Measurements from ENCODE around the gene PRRG2. TPM values are rescaled to one million over a fixed set of nuclear protein-coding genes. Genes with fewer than 3 reads are reported as not detected.

The PRRG2 gene
- total and polyA plus RNA-seq, 2 of the 13 experiments (the other 11 are each of a cell fraction or from before 2014, with no cell fraction given): 0.66 to 0.82 TPM

- no peak for TF ChIP-seq STAT6 (CRISPR knock-in tag; IDR thresholded peaks at IDR 0.05; ENCODE audit: borderline replicate concordance)
- TF ChIP-seq HDAC2 (CRISPR knock-in tag; IDR thresholded peaks at IDR 0.05): no peak
- no peak for TF ChIP-seq ZNF780A (CRISPR knock-in tag; IDR thresholded peaks at IDR 0.05)
- TF ChIP-seq ZBTB49 (CRISPR knock-in tag; IDR thresholded peaks at IDR 0.05; ENCODE audit: borderline replicate concordance): no peak
- no peak for TF ChIP-seq TRAFD1 (CRISPR knock-in tag; IDR thresholded peaks at IDR 0.05; ENCODE audit: borderline replicate concordance)
- TF ChIP-seq FLYWCH1 (CRISPR knock-in tag; IDR thresholded peaks at IDR 0.05): no peak
- no peak for TF ChIP-seq MTF1 (CRISPR knock-in tag; IDR thresholded peaks at IDR 0.05)
- no peak for TF ChIP-seq ELF1 (CRISPR knock-in tag; IDR thresholded peaks at IDR 0.05)
- TF ChIP-seq PAX8 (CRISPR knock-in tag; IDR thresholded peaks at IDR 0.05; ENCODE audit: borderline replicate concordance): no peak
- TF ChIP-seq ZNF670 (CRISPR knock-in tag; IDR thresholded peaks at IDR 0.05; ENCODE audit: borderline replicate concordance): no peak
- TF ChIP-seq ZNF75D (CRISPR knock-in tag; IDR thresholded peaks at IDR 0.05; ENCODE audit: borderline replicate concordance): no peak
Measured at GRCh38 chr19:49538643-49539042, 42.5 kb upstream of the PRRG2 start (continued).

Data from HepG2 (cell line).